ENCODE results near the gene CACNA1C. TPM values are rescaled to one million over a fixed set of nuclear protein-coding genes. Genes with fewer than 3 reads are reported as not detected.

Gene CACNA1C
- total and polyA plus RNA-seq, 10 of the 15 experiments (the other 5 are each of a cell fraction or from before 2014, with no cell fraction given), result under 0.01 to 0.15 (median 0.09) TPM; not detected in 5

GRCh38 chr12:2043054-2043453, 9.7 kb upstream of the CACNA1C start:
- no peak for DNase-seq (ENCODE audit: low read depth, low spot score)
- no peak overlapping the region for H3K9ac ChIP-seq (ENCODE audit: control insufficient read depth, insufficient read depth, low read length)
- ChIA-PET RAD21 (ENCODE audit: unreplicated experiment) (no interaction called here), CTCF (no interaction called here), SMC1A (ENCODE audit: uncharacterized antibody, unreplicated experiment) (no interaction called here), POLR2A (no interaction called here)
- no TSS peak for BruUV-seq (replicated peaks)
- no peak overlapping the region for H3K4me2 ChIP-seq (ENCODE audit: control insufficient read depth, insufficient read depth)
- no peak overlapping the region for H3K27ac ChIP-seq (ENCODE audit: control insufficient read depth, insufficient read depth)
- H3K9me3 ChIP-seq (replicated peaks; ENCODE audit: control insufficient read depth, insufficient read depth, low read length), result no peaks in the 10 kb centered on the region
- in situ Hi-C loops (cut with MboI), result no loop called here
- intact Hi-C loops (cut with micrococcal nuclease; ENCODE audit: unreplicated experiment), result no loop called here
- FAIRE-seq, result no peak
- no peak overlapping the region for H3K4me3 ChIP-seq
- H2AFZ ChIP-seq (ENCODE audit: control insufficient read depth, low read depth, low read length), result no peak overlapping the region
- H3K4me1 ChIP-seq (ENCODE audit: control insufficient read depth, insufficient read depth, low read length), result no peaks in the 10 kb centered on the region
- H3K79me2 ChIP-seq (ENCODE audit: control insufficient read depth, insufficient read depth, low read length), result no peaks in the 10 kb centered on the region
- ATAC-seq, result no peak
- H3K36me3 ChIP-seq (ENCODE audit: control insufficient read depth in 2 of 2, insufficient read depth in 2 of 2, low read length in 1 of 2), result no peaks in the 10 kb centered on the region
- TF ChIP-seq CBX5 (IDR thresholded peaks at IDR 0.05; ENCODE audit: low read depth) (no peak), MYC (IDR thresholded peaks at IDR 0.05; ENCODE audit: insufficient read depth, insufficient read length, insufficient replicate concordance, low read length, severe bottlenecking) (no peak), ATF2 (IDR thresholded peaks at IDR 0.05; ENCODE audit: low read length) (no peak), NBN (IDR thresholded peaks at IDR 0.05) (no peak)
- H4K20me1 ChIP-seq (ENCODE audit: control insufficient read depth, insufficient read depth), result no peaks in the 10 kb centered on the region
- WGBS (ENCODE audit: insufficient coverage, insufficient replicate concordance, low lambda C conversion rate, missing lambda C conversion rate), result 96% methylated on average over 2 of the region's 2 CpGs
- no peaks in the 10 kb centered on the region; a peak in 2 of 4 replicates for H3K27me3 ChIP-seq (replicated peaks in 1 of 2; ENCODE audit: control insufficient read depth in 2 of 2, insufficient read depth in 2 of 2, low read length in 1 of 2)

- H3K27me3 ChIP-seq (replicated peaks in 1 of 2; ENCODE audit: control insufficient read depth in 2 of 2, insufficient read depth in 2 of 2, low read length in 1 of 2), result no peaks in the 10 kb centered on the region; a peak in 3 of 4 replicates
- DNase-seq (ENCODE audit: low read depth, low spot score), result no peak
- ChIA-PET POLR2A (no interaction called here), RAD21 (ENCODE audit: unreplicated experiment) (no interaction called here), CTCF (no interaction called here), SMC1A (ENCODE audit: uncharacterized antibody, unreplicated experiment) (no interaction called here)
- no peak for FAIRE-seq
- H3K9ac ChIP-seq (ENCODE audit: control insufficient read depth, insufficient read depth, low read length), result no peak overlapping the region
- in situ Hi-C loops (cut with MboI), result no loop called here
- no peak overlapping the region for H3K4me3 ChIP-seq
- no peaks in the 10 kb centered on the region for H4K20me1 ChIP-seq (ENCODE audit: control insufficient read depth, insufficient read depth)
- ATAC-seq, result no peak
- H3K79me2 ChIP-seq (ENCODE audit: control insufficient read depth, insufficient read depth, low read length), result no peaks in the 10 kb centered on the region
- no peaks in the 10 kb centered on the region for H3K9me3 ChIP-seq (replicated peaks; ENCODE audit: control insufficient read depth, insufficient read depth, low read length)
- no peak overlapping the region for H2AFZ ChIP-seq (ENCODE audit: control insufficient read depth, low read depth, low read length)
- WGBS (ENCODE audit: insufficient coverage, insufficient replicate concordance, low lambda C conversion rate, missing lambda C conversion rate), result 41% methylated on average over 6 of the region's 6 CpGs
- H3K27ac ChIP-seq (ENCODE audit: control insufficient read depth, insufficient read depth), result no peak overlapping the region
- intact Hi-C loops (cut with micrococcal nuclease; ENCODE audit: unreplicated experiment), result no loop called here
- no peaks in the 10 kb centered on the region for H3K36me3 ChIP-seq (ENCODE audit: control insufficient read depth in 2 of 2, insufficient read depth in 2 of 2, low read length in 1 of 2)
- no peak overlapping the region for H3K4me2 ChIP-seq (ENCODE audit: control insufficient read depth, insufficient read depth)
- no peak for TF ChIP-seq SPI1 (IDR thresholded peaks at IDR 0.05; ENCODE audit: borderline replicate concordance, insufficient read depth, low read depth, low read length)
- TF ChIP-seq JUND (IDR thresholded peaks at IDR 0.05; ENCODE audit: low read depth, low read length), result no peak
- TF ChIP-seq MEF2A (IDR thresholded peaks at IDR 0.05; ENCODE audit: insufficient read depth, low read depth, low read length), result no peak
- TF ChIP-seq RFX5 (IDR thresholded peaks at IDR 0.05; ENCODE audit: low read depth, low read length), result no peak
- no peak for TF ChIP-seq STAT3 (IDR thresholded peaks at IDR 0.05; ENCODE audit: low read depth, low read length)
- no TSS peak for BruUV-seq (replicated peaks)
- no peaks in the 10 kb centered on the region for H3K4me1 ChIP-seq (ENCODE audit: control insufficient read depth, insufficient read depth, low read length)
Measured at GRCh38 chr12:2044165-2044564, 8.6 kb upstream of the CACNA1C start.

Measured in GM12878 (cell line).